Measurements from ENCODE around the gene SLC5A11. TPM values are rescaled to one million over a fixed set of nuclear protein-coding genes. Genes with fewer than 3 reads are reported as not detected.

The SLC5A11 gene
- total RNA-seq, 1 donor from 2014 or later, result not detected

DNA sequence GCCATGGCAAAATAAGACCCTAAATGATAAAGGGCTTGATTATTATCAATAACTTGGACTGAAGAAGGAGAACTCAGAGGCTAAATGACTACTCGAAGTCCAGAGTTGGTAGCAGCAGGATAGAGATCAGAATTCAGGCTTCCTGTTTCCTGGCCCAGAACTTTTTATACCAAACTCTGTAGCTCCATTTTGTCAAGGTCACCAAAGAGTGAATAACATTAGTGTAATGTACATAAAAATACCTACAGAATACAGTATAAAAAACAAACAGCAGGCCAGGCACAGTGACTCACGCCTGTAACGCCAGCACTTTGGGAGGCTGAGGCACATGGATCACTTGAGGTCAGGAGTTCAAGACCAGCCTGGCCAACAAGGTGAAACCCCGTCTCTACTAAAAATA is 90.4 kb downstream of the SLC5A11 start:
- FAIRE-seq (no peak), DNase-seq (ENCODE audit: low read depth) (no peak)
- Histone ChIP-seq H3K9ac (ENCODE audit: low read length) (no peak overlapping the region), H3K36me3 (ENCODE audit: insufficient read depth, low read length) (peaks cover 41% of the 10 kb centered on the region), H2AFZ (ENCODE audit: low read depth, low read length) (no peak overlapping the region), H3K4me1 (ENCODE audit: insufficient read depth, low read length) (no peaks in the 10 kb centered on the region), H3K79me2 (ENCODE audit: insufficient read depth, low read length) (no peaks in the 10 kb centered on the region), H3K9me3 (ENCODE audit: insufficient read depth, low read depth, low read length) (no peaks in the 10 kb centered on the region), H3K4me3 (ENCODE audit: insufficient read depth, low read depth, low read length) (no peak overlapping the region), H4K20me1 (ENCODE audit: insufficient read depth, low read length) (no peaks in the 10 kb centered on the region), H3K27me3 (ENCODE audit: insufficient read depth, low read length) (no peaks in the 10 kb centered on the region), H3K4me2 (ENCODE audit: low read length) (no peak overlapping the region), H3K27ac (ENCODE audit: low read depth, low read length) (no peak overlapping the region)
- Mint-ChIP-seq H3K9me3 (ENCODE audit: unreplicated experiment) (no peaks in the 10 kb centered on the region), H3K4me3 (ENCODE audit: unreplicated experiment) (no peak overlapping the region), H3K27ac (ENCODE audit: unreplicated experiment) (no peak overlapping the region), H3K4me1 (ENCODE audit: low read depth, unreplicated experiment) (no peaks in the 10 kb centered on the region), H3K36me3 (ENCODE audit: low read depth, unreplicated experiment) (peaks cover 12% of the 10 kb centered on the region), H3K27me3 (ENCODE audit: low read depth, unreplicated experiment) (no peaks in the 10 kb centered on the region)
- TF ChIP-seq, protein P1, sequence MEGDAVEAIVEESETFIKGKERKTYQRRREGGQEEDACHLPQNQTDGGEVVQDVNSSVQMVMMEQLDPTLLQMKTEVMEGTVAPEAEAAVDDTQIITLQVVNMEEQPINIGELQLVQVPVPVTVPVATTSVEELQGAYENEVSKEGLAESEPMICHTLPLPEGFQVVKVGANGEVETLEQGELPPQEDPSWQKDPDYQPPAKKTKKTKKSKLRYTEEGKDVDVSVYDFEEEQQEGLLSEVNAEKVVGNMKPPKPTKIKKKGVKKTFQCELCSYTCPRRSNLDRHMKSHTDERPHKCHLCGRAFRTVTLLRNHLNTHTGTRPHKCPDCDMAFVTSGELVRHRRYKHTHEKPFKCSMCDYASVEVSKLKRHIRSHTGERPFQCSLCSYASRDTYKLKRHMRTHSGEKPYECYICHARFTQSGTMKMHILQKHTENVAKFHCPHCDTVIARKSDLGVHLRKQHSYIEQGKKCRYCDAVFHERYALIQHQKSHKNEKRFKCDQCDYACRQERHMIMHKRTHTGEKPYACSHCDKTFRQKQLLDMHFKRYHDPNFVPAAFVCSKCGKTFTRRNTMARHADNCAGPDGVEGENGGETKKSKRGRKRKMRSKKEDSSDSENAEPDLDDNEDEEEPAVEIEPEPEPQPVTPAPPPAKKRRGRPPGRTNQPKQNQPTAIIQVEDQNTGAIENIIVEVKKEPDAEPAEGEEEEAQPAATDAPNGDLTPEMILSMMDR (IDR thresholded peaks at IDR 0.05; ENCODE audit: insufficient read depth, low read depth, low read length), result no peak

DNA sequence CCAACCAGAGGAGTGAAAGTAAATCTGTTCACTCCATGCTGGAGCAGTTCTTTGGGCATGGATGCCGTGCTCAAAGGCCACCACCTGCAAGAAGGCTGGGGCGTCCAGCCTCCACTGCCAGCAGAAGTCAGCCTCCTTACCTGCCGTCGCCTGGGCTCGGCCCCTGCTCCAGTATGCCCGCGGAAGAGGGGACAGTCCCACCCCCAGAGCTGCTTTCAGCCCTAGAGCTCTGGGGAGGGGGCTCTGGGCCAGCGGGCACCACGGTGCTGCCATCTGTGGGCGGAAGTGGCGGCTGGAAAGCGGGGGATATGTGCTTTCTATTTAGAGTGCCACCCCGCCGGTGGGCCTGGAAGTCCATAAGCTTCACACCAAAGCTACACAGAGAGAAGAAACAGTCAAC is 93.5 kb downstream of the SLC5A11 start:
- no peaks in the 10 kb centered on the region for H3K9me3 Mint-ChIP-seq (ENCODE audit: unreplicated experiment)
- Histone ChIP-seq H3K4me3 (ENCODE audit: insufficient read depth, low read depth, low read length) (no peak overlapping the region), H3K9me3 (ENCODE audit: insufficient read depth, low read depth, low read length) (no peaks in the 10 kb centered on the region), H3K9ac (ENCODE audit: low read length) (no peak overlapping the region), H2AFZ (ENCODE audit: low read depth, low read length) (no peak overlapping the region), H4K20me1 (ENCODE audit: insufficient read depth, low read length) (no peaks in the 10 kb centered on the region), H3K27ac (ENCODE audit: low read depth, low read length) (no peak overlapping the region), H3K79me2 (ENCODE audit: insufficient read depth, low read length) (no peaks in the 10 kb centered on the region), H3K4me2 (ENCODE audit: low read length) (no peak overlapping the region), H3K27me3 (ENCODE audit: insufficient read depth, low read length) (no peaks in the 10 kb centered on the region), H3K4me1 (ENCODE audit: insufficient read depth, low read length) (no peaks in the 10 kb centered on the region), H3K36me3 (ENCODE audit: insufficient read depth, low read length) (peaks cover 51% of the 10 kb centered on the region)
- no peak for DNase-seq (ENCODE audit: low read depth)
- peaks cover 16% of the 10 kb centered on the region for H3K36me3 Mint-ChIP-seq (ENCODE audit: low read depth, unreplicated experiment)
- H3K4me1 Mint-ChIP-seq (ENCODE audit: low read depth, unreplicated experiment), result no peaks in the 10 kb centered on the region
- H3K27me3 Mint-ChIP-seq (ENCODE audit: low read depth, unreplicated experiment), result no peaks in the 10 kb centered on the region
- H3K4me3 Mint-ChIP-seq (ENCODE audit: unreplicated experiment), result no peak overlapping the region
- FAIRE-seq, result no peak
- no peak overlapping the region for H3K27ac Mint-ChIP-seq (ENCODE audit: unreplicated experiment)
- TF ChIP-seq, protein P1 (IDR thresholded peaks at IDR 0.05; ENCODE audit: insufficient read depth, low read depth, low read length), result no peak
- no peak for TF ChIP-seq EZH2 (IDR thresholded peaks at IDR 0.05; ENCODE audit: insufficient read depth, low read length)

DNA sequence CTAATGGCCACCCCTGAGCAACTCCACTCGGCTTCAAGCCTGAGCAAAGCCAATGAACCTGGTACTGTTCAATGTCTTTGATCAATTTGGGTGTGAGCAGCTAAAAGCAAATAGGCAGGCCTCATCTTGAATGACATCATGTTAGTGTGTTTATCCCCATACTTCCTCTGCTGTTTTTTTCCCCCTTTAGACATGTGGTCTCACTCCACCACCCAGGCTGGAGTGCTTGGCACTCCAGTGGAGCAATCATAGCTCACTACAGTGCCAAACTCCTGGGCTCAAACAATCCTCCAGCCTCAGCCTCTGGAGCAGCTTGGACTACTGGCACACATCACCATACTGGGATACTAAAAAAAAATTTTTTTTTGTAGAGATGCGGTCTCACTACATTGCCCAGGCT is 94.0 kb downstream of the SLC5A11 start:
- TF ChIP-seq, protein P1 (IDR thresholded peaks at IDR 0.05; ENCODE audit: insufficient read depth, low read depth, low read length), result no peak
- TF ChIP-seq EZH2 (IDR thresholded peaks at IDR 0.05; ENCODE audit: insufficient read depth, low read length), result no peak
- H3K4me3 Mint-ChIP-seq (ENCODE audit: unreplicated experiment), result no peak overlapping the region
- no peaks in the 10 kb centered on the region for H3K79me2 ChIP-seq (ENCODE audit: insufficient read depth, low read length)
- H3K9me3 Mint-ChIP-seq (ENCODE audit: unreplicated experiment), result no peaks in the 10 kb centered on the region
- no peak overlapping the region for H3K9ac ChIP-seq (ENCODE audit: low read length)
- peaks cover 13% of the 10 kb centered on the region for H3K36me3 Mint-ChIP-seq (ENCODE audit: low read depth, unreplicated experiment)
- no peak overlapping the region for H3K4me2 ChIP-seq (ENCODE audit: low read length)
- H3K27me3 ChIP-seq (ENCODE audit: insufficient read depth, low read length), result no peaks in the 10 kb centered on the region
- H3K4me3 ChIP-seq (ENCODE audit: insufficient read depth, low read depth, low read length), result no peak overlapping the region
- H3K27ac Mint-ChIP-seq (ENCODE audit: unreplicated experiment), result no peak overlapping the region
- FAIRE-seq, result no peak
- no peak overlapping the region for H2AFZ ChIP-seq (ENCODE audit: low read depth, low read length)
- DNase-seq (ENCODE audit: low read depth), result no peak
- peaks cover 51% of the 10 kb centered on the region for H3K36me3 ChIP-seq (ENCODE audit: insufficient read depth, low read length)
- no peaks in the 10 kb centered on the region for H3K9me3 ChIP-seq (ENCODE audit: insufficient read depth, low read depth, low read length)
- H4K20me1 ChIP-seq (ENCODE audit: insufficient read depth, low read length), result no peaks in the 10 kb centered on the region
- no peaks in the 10 kb centered on the region for H3K27me3 Mint-ChIP-seq (ENCODE audit: low read depth, unreplicated experiment)
- no peaks in the 10 kb centered on the region for H3K4me1 Mint-ChIP-seq (ENCODE audit: low read depth, unreplicated experiment)
- no peak overlapping the region for H3K27ac ChIP-seq (ENCODE audit: low read depth, low read length)
- no peaks in the 10 kb centered on the region for H3K4me1 ChIP-seq (ENCODE audit: insufficient read depth, low read length)
